IMR-90 (cell line): ENCODE data around the gene NCKAP5L. TPM values are rescaled to one million over a fixed set of nuclear protein-coding genes. Genes with fewer than 3 reads are reported as not detected.

Source experiments
- ATAC-seq: fragments of 200-7000 bp; cut with Tn5 transposase; 2 replicates; pipeline ENCODE4 v1.9.1; 2020; ENCODE audit warnings: low read depth, mild to moderate bottlenecking, moderate library complexity
- BruUV-seq: library from RNA; stranded (reverse); fragments of 400-500 nt; replicated peaks from 2 replicates; lab custom pipeline; 2021; lab: Mats Ljungman, UMichigan
- CTCF ChIA-PET: fragments of 300-600 bp; formaldehyde crosslinking; extraction: SDS; loops from one replicate; lab custom pipeline; 2021; ENCODE audit warnings: antibody characterized with exemption; lab: Yijun Ruan, JAX
- POLR2A ChIA-PET: fragments of 300-600 bp; sonication (Branson Sonifier 250); formaldehyde crosslinking; loops from one replicate; lab custom pipeline; 2022; ENCODE audit warnings: antibody characterized with exemption; ENCODE audit not compliant: unreplicated experiment; lab: Charles Lee
- DNase-seq: peaks from one replicate; pipeline ENCODE4 v3.0.0; 2013
- H2AFZ ChIP-seq: replicated peaks from 2 replicates; pipeline ENCODE3; 2013; ENCODE audit warnings: low read length, mild to moderate bottlenecking; ENCODE audit not compliant: poor library complexity
- H2AK5ac ChIP-seq: 2 replicates; pipeline ENCODE4 v1.6.1; 2013; ENCODE audit warnings: low read depth, low read length, inconsistent platforms
- H2AK9ac ChIP-seq: replicated peaks from 2 replicates; pipeline ENCODE3; 2013; ENCODE audit warnings: mild to moderate bottlenecking, low read depth, low read length, moderate library complexity; ENCODE audit not compliant: poor library complexity
- H2BK120ac ChIP-seq: 2 replicates; pipeline ENCODE4 v1.6.1; 2013; ENCODE audit warnings: low read depth, low read length, inconsistent platforms
- H2BK15ac ChIP-seq: 3 replicates; pipeline ENCODE4 v1.6.1; 2013; ENCODE audit warnings: low read depth, low read length, inconsistent platforms
- H2BK20ac ChIP-seq: 2 replicates; pipeline ENCODE4 v1.6.1; 2013; ENCODE audit warnings: low read depth, mild to moderate bottlenecking, inconsistent platforms, low read length, moderate library complexity
- H2BK5ac ChIP-seq: 2 replicates; pipeline ENCODE4 v1.6.1; 2013; ENCODE audit warnings: mild to moderate bottlenecking, low read depth, low read length, inconsistent platforms; ENCODE audit not compliant: poor library complexity, severe bottlenecking
- H3K14ac ChIP-seq: replicated peaks from 2 replicates; pipeline ENCODE4 v1.6.1; 2013; ENCODE audit warnings: low read depth, low read length, inconsistent platforms
- H3K18ac ChIP-seq: 2 replicates; pipeline ENCODE4 v1.6.1; 2013; ENCODE audit warnings: low read depth, low read length, control low read depth
- H3K23ac ChIP-seq: 2 replicates; pipeline ENCODE4 v1.6.1; 2013; ENCODE audit warnings: low read depth, low read length, inconsistent platforms
- H3K27ac ChIP-seq: 2 replicates; pipeline ENCODE4 v1.5.1; 2013; ENCODE audit warnings: mild to moderate bottlenecking, control low read depth, low read length; ENCODE audit not compliant: insufficient read depth
- H3K27me3 ChIP-seq: 2 replicates; pipeline ENCODE4 v1.6.1; 2013; ENCODE audit warnings: low read length; ENCODE audit not compliant: control insufficient read depth, insufficient read depth
- H3K36me3 ChIP-seq: 2 replicates; pipeline ENCODE4 v1.6.1; 2013; ENCODE audit warnings: low read length, mixed read lengths; ENCODE audit not compliant: control insufficient read depth, insufficient read depth
- H3K4ac ChIP-seq: 2 replicates; pipeline ENCODE4 v1.6.1; 2013; ENCODE audit warnings: low read depth, low read length, inconsistent platforms
- H3K4me1 ChIP-seq: 2 replicates; pipeline ENCODE4 v1.6.1; 2013; ENCODE audit warnings: low read length, mixed read lengths; ENCODE audit not compliant: control insufficient read depth, insufficient read depth
- H3K4me2 ChIP-seq: 2 replicates; pipeline ENCODE4 v1.6.1; 2013; ENCODE audit warnings: low read depth, mild to moderate bottlenecking, control low read depth, low read length, moderate library complexity
- H3K4me3 ChIP-seq: 2 replicates; pipeline ENCODE4 v1.5.1; 2013; ENCODE audit warnings: low read depth, mild to moderate bottlenecking, control low read depth, low read length, moderate library complexity; ENCODE audit not compliant: insufficient read depth
- H3K56ac ChIP-seq: 2 replicates; pipeline ENCODE4 v1.6.1; 2013; ENCODE audit warnings: low read length, inconsistent platforms; ENCODE audit not compliant: insufficient read depth; ENCODE audit errors: extremely low read depth
- H3K79me1 ChIP-seq, 2 experiments: 2 replicates each; pipeline ENCODE4 v1.6.1; 2013; ENCODE audit warnings: low read length in 2 of 2, inconsistent platforms in 1 of 2, low read depth in 1 of 2
- H3K9ac ChIP-seq: 2 replicates; pipeline ENCODE4 v1.6.1; 2013; ENCODE audit warnings: low read depth, low read length, control low read depth
- H3K9me1 ChIP-seq: 2 replicates; pipeline ENCODE4 v1.6.1; 2013; ENCODE audit warnings: low read length, inconsistent platforms; ENCODE audit not compliant: insufficient read depth
- H3K9me3 ChIP-seq: 2 replicates; pipeline ENCODE4 v1.6.1; 2013; ENCODE audit warnings: low read length; ENCODE audit not compliant: control insufficient read depth, insufficient read depth
- H4K20me1 ChIP-seq: 2 replicates; pipeline ENCODE4 v1.6.1; 2013; ENCODE audit warnings: low read length, inconsistent platforms; ENCODE audit not compliant: insufficient read depth
- H4K5ac ChIP-seq: 2 replicates; pipeline ENCODE4 v1.6.1; 2013; ENCODE audit warnings: mild to moderate bottlenecking, low read depth, low read length, control low read depth
- H4K8ac ChIP-seq, 2 experiments: 2 replicates each; pipeline ENCODE4 v1.6.1; 2013; ENCODE audit warnings: low read depth in 2 of 2, low read length in 2 of 2, control low read depth in 1 of 2, inconsistent platforms in 1 of 2
- H4K91ac ChIP-seq: 2 replicates; pipeline ENCODE4 v1.6.1; 2013; ENCODE audit warnings: low read depth, low read length, inconsistent platforms; ENCODE audit not compliant: insufficient read depth
- BHLHE40 ChIP-seq: fragments of 150-350 bp; IDR thresholded peaks from 2 replicates; pipeline ENCODE4 v1.6.1; 2016; ENCODE audit warnings: mild to moderate bottlenecking, low read depth, low read length
- CEBPB ChIP-seq: IDR thresholded peaks from 2 replicates; pipeline ENCODE4 v1.6.1; 2012; ENCODE audit warnings: low read depth, low read length, improper control_type of control experiment
- CHD1 ChIP-seq: IDR thresholded peaks from 2 replicates; pipeline ENCODE4 v1.6.1; 2012; ENCODE audit warnings: low read depth, low read length, improper control_type of control experiment
- CTCF ChIP-seq: conservative IDR thresholded peaks from 2 replicates; pipeline ENCODE4 v1.5.1; 2012; ENCODE audit warnings: mild to moderate bottlenecking, low read depth, low read length, improper control_type of control experiment
- ELK1 ChIP-seq: fragments of 150-350 bp; IDR thresholded peaks from 2 replicates; pipeline ENCODE4 v1.6.1; 2016; ENCODE audit warnings: low read depth, mild to moderate bottlenecking, low read length, moderate library complexity, borderline replicate concordance
- FOS ChIP-seq: fragments of 150-350 bp; IDR thresholded peaks from 2 replicates; pipeline ENCODE4 v1.6.1; 2016; ENCODE audit warnings: low read depth, low read length
- MAFK ChIP-seq: IDR thresholded peaks from 2 replicates; pipeline ENCODE4 v1.6.1; 2012; ENCODE audit warnings: low read depth, low read length, improper control_type of control experiment
- MAZ ChIP-seq: IDR thresholded peaks from 2 replicates; pipeline ENCODE4 v1.6.1; 2012; ENCODE audit warnings: low read depth, mild to moderate bottlenecking, low read length, improper control_type of control experiment, moderate library complexity, borderline replicate concordance
- MXI1 ChIP-seq: IDR thresholded peaks from 2 replicates; pipeline ENCODE4 v1.6.1; 2012; ENCODE audit warnings: low read depth, mild to moderate bottlenecking, low read length, moderate library complexity, borderline replicate concordance
- NFE2L2 ChIP-seq: fragments of 150-350 bp; IDR thresholded peaks from 2 replicates; pipeline ENCODE4 v1.6.1; 2016; ENCODE audit warnings: low read depth, mild to moderate bottlenecking, low read length
- RAD21 ChIP-seq: IDR thresholded peaks from 2 replicates; pipeline ENCODE4 v1.6.1; 2012; ENCODE audit warnings: low read length, improper control_type of control experiment
- RCOR1 ChIP-seq: IDR thresholded peaks from 2 replicates; pipeline ENCODE4 v1.6.1; 2012; ENCODE audit warnings: mild to moderate bottlenecking, low read length, improper control_type of control experiment; ENCODE audit not compliant: insufficient replicate concordance
- RFX5 ChIP-seq: IDR thresholded peaks from 2 replicates; pipeline ENCODE4 v1.8.0; 2012; ENCODE audit warnings: low read depth, mild to moderate bottlenecking, low read length, moderate library complexity
- WGBS, 2 experiments: methylation state at CpG; one replicate each; pipeline versions ENCODE4 v1.1.5 to v1.1.7; 2013; ENCODE audit warnings: missing lambda C conversion rate in 2 of 2; ENCODE audit not compliant: insufficient read length in 1 of 2; ENCODE audit errors: extremely low coverage in 2 of 2; 5-methylcytosine and 5-hydroxymethylcytosine counted together
- dilution Hi-C: fragments of 300-500 bp; cut with HindIII; formaldehyde crosslinking; loops from one replicate; pipeline ENCODE4 v1.14.3; 2018; ENCODE audit warnings: low sequenced_read_pairs; ENCODE audit not compliant: unreplicated experiment
- in situ Hi-C: fragments of 300-500 bp; cut with MboI; formaldehyde crosslinking; loops from 3 replicates; pipeline ENCODE4 v1.14.3; 2019; ENCODE audit warnings: low sequenced_read_pairs, inconsistent platforms, mixed read lengths
- intact Hi-C: fragments of 100-400 bp; cut with micrococcal nuclease; formaldehyde crosslinking; loops from 2 replicates; pipeline ENCODE4 v1.10.0; 2022
- polyA plus RNA-seq, 3 experiments: library from polyadenylated mRNA; depleted of rRNA; stranded (reverse); fragments of >200 nt; gene quantifications; 2 replicates each; pipeline ENCODE4 v1.2.3, GENCODE V29; 2012; ENCODE audit warnings: low replicate concordance in 1 of 3
- total RNA-seq: library from RNA; depleted of rRNA; stranded (reverse); fragments of >200 nt; gene quantifications from 2 replicates; pipeline ENCODE4 v1.2.3, GENCODE V29; 2012

Gene NCKAP5L
- total and polyA plus RNA-seq, 2 of the 4 experiments (the other 2 are of a cell fraction) = 6.1 to 14.4 TPM

GRCh38 chr12:49867570-49868341 lies 39.5 kb upstream of the NCKAP5L start:
- H3K9ac ChIP-seq = no peak overlapping the region
- BruUV-seq = no TSS peak
- TF ChIP-seq CHD1 = no peak
- no peak for TF ChIP-seq BHLHE40
- no peak for TF ChIP-seq FOS
- no peak for TF ChIP-seq MAZ
- TF ChIP-seq ELK1 = no peak
- TF ChIP-seq MAFK = no peak
- TF ChIP-seq CEBPB = no peak
- no peak for TF ChIP-seq CTCF
- TF ChIP-seq NFE2L2 = no peak
- TF ChIP-seq RFX5 = no peak
- TF ChIP-seq RAD21 = no peak
- no peak for TF ChIP-seq RCOR1
- TF ChIP-seq MXI1 = no peak

More at GRCh38 chr12:49867570-49868341, 39.5 kb upstream of the NCKAP5L start:
- dilution Hi-C loops (no loop called here), in situ Hi-C loops (loop anchor here (5.0 kb wide), 2 partner anchors 85 to 185 kb away; partner anchors contain the start of gene AQP2), intact Hi-C loops (loop anchor here (1.0 kb wide), 2 partner anchors 100 to 189 kb away; no protein-coding TSS in a partner anchor)
- 0 out of 3 replicates have a peak overlapping the region, but pooled peaks have one; percentile 5 for H2BK15ac ChIP-seq
- H3K4me2 ChIP-seq = no peak overlapping the region
- H3K4ac ChIP-seq = no peak overlapping the region
- peak overlapping the region; percentile 81; the same call in 1 of the 2 replicates for H3K18ac ChIP-seq
- H4K8ac ChIP-seq = no peak overlapping the region
- H3K4me1 ChIP-seq = peaks cover 23% of the 10 kb centered on the region
- H4K20me1 ChIP-seq = 0 out of 2 replicates have a peak, but pooled peaks cover 4% of the 10 kb centered on the region
- H2BK5ac ChIP-seq = no peak overlapping the region
- peaks cover 22% of the 10 kb centered on the region for H3K27me3 ChIP-seq
- H3K9me1 ChIP-seq = no peaks in the 10 kb centered on the region; the same call in 1 of the 2 replicates
- 0 out of 2 replicates have a peak overlapping the region, but pooled peaks have one; percentile 36 for H2AK5ac ChIP-seq
- H2AK9ac ChIP-seq = peak overlapping the region; percentile 84
- ChIA-PET CTCF (interaction anchor here (1.6 to 2.4 kb wide), 3 partner anchors 60 to 203 kb away, joined by 4 to 9 read pairs (median 7); no protein-coding TSS in a partner anchor), POLR2A (no interaction called here)
- H3K9me3 ChIP-seq = no peaks in the 10 kb centered on the region
- H2BK20ac ChIP-seq = no peak overlapping the region; the same call in 1 of the 2 replicates
- H3K79me1 ChIP-seq = no peaks in the 10 kb centered on the region
- peak overlapping the region; percentile 24; the same call in 1 of the 2 replicates for H4K5ac ChIP-seq
- no peak overlapping the region for H3K56ac ChIP-seq
- H3K23ac ChIP-seq = no peak overlapping the region
- no peaks in the 10 kb centered on the region for H3K36me3 ChIP-seq
- 56% methylated on average over 5 of the region's 11 CpGs; no CpG with 5 or more reads in 1 of the 2 experiments for WGBS, 2 experiments
- H3K4me3 ChIP-seq = no peak overlapping the region
- no peak overlapping the region for H2AFZ ChIP-seq
- no peak overlapping the region for H3K27ac ChIP-seq
- no peak overlapping the region for H4K91ac ChIP-seq
- no peak overlapping the region for H3K14ac ChIP-seq
- ATAC-seq = no peak
- H2BK120ac ChIP-seq = no peak overlapping the region
- no peak for DNase-seq
